HG03045 (cell line): ENCODE results near the gene IPP.
"Not testable (repeated sequence)": the region's sequence is repeated elsewhere in the genome, so short reads cannot be mapped to it uniquely, and the experiment has no call there.

Source experiments
- ATAC-seq: cut with Tn5 transposase; IDR thresholded peaks from one replicate; pipeline ENCODE4 v1.9.1; 2021; ENCODE audit warnings: mild to moderate bottlenecking, moderate library complexity; ENCODE audit not compliant: unreplicated experiment

IPP gene

GRCh38 chr1:45750298-45751038 is at the start of gene IPP:
IPP (minus strand) TSS chr1:45750653; CDS start chr1:45746411, 4,242 bp downstream.
- ATAC-seq: peak; percentile 92

- ATAC-seq: no peak
Observed at GRCh38 chr1:45796946-45797345, 46.5 kb upstream of the IPP start.

- no peak for ATAC-seq
Observed at GRCh38 chr1:45796381-45796780, 45.9 kb upstream of the IPP start.

- ATAC-seq: no peak
Observed at GRCh38 chr1:45793942-45794604, 43.6 kb upstream of the IPP start.

- no peak for ATAC-seq
Observed at GRCh38 chr1:45792744-45793143, 42.3 kb upstream of the IPP start.

- ATAC-seq: no peak
Observed at GRCh38 chr1:45789601-45790000, 39.1 kb upstream of the IPP start.

- ATAC-seq: no peak
Observed at GRCh38 chr1:45787905-45788304, 37.5 kb upstream of the IPP start.

GRCh38 chr1:45785583-45785982 is 35.1 kb upstream of the IPP start:
- no peak for ATAC-seq

GRCh38 chr1:45775794-45776193 is 25.3 kb upstream of the IPP start:
- ATAC-seq: no peak

GRCh38 chr1:45772971-45773370 is 22.5 kb upstream of the IPP start:
- ATAC-seq: no peak

GRCh38 chr1:45769261-45769932 is 18.9 kb upstream of the IPP start:
- ATAC-seq: no peak

GRCh38 chr1:45767035-45767434 is 16.6 kb upstream of the IPP start:
- no peak for ATAC-seq

- ATAC-seq: no peak
Observed at GRCh38 chr1:45765999-45766792, 15.7 kb upstream of the IPP start.

GRCh38 chr1:45762291-45762690 is 11.8 kb upstream of the IPP start:
- ATAC-seq: no peak

GRCh38 chr1:45755697-45756096 is 5.2 kb upstream of the IPP start:
- ATAC-seq: no peak

GRCh38 chr1:45753248-45754037 is 3.0 kb upstream of the IPP start:
- no peak for ATAC-seq

- ATAC-seq: no peak
Observed at GRCh38 chr1:45752441-45753052, 2.1 kb upstream of the IPP start.

GRCh38 chr1:45752014-45752413 is 1.6 kb upstream of the IPP start:
- ATAC-seq: no peak

GRCh38 chr1:45751039-45751838 is 786 bp upstream of the IPP start:
- not testable (repeated sequence) for ATAC-seq
